ENCODE data around the gene CUBN. TPM values are rescaled to one million over a fixed set of nuclear protein-coding genes. Genes with fewer than 3 reads are reported as not detected.

CUBN gene
- total RNA-seq, 1 experiment from 2014 or later, result 0.46 TPM

DNA sequence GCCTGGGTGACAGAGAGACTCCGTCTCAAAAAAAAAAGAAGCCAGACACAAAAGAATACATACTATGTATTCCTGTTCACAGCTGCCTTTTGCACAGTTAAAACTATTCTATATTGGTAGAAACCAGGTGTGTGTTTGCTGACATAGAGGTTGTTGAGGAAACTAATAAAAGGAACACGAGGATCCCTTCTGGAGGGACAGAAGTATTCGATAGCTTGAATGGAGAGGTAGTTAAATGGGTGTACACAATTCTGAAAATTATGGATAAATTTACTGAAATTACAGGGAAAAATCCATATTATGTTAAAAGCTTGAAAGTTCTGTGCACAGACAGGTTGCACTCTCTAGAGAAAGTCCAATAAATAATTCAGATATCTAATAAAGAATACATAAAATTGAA, 71.5 kb downstream of the CUBN start (continued):
- TF ChIP-seq, protein P1, sequence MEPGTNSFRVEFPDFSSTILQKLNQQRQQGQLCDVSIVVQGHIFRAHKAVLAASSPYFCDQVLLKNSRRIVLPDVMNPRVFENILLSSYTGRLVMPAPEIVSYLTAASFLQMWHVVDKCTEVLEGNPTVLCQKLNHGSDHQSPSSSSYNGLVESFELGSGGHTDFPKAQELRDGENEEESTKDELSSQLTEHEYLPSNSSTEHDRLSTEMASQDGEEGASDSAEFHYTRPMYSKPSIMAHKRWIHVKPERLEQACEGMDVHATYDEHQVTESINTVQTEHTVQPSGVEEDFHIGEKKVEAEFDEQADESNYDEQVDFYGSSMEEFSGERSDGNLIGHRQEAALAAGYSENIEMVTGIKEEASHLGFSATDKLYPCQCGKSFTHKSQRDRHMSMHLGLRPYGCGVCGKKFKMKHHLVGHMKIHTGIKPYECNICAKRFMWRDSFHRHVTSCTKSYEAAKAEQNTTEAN (CRISPR knock-in tag; IDR thresholded peaks at IDR 0.05), result no peak

GRCh38 chr10:17056781-17057428, 72.7 kb downstream of the CUBN start:
- no peak overlapping the region for H3K4me3 Mint-ChIP-seq
- no peaks in the 10 kb centered on the region for H3K27me3 Mint-ChIP-seq (ENCODE audit: low read depth)
- no peak for ATAC-seq
- no peak for TF ChIP-seq MLX (CRISPR knock-in tag; IDR thresholded peaks at IDR 0.05)
- TF ChIP-seq ZBTB21 (CRISPR knock-in tag; IDR thresholded peaks at IDR 0.05; ENCODE audit: borderline replicate concordance), result no peak
- TF ChIP-seq ETV6 (CRISPR knock-in tag; IDR thresholded peaks at IDR 0.05), result no peak
- TF ChIP-seq, protein P2, sequence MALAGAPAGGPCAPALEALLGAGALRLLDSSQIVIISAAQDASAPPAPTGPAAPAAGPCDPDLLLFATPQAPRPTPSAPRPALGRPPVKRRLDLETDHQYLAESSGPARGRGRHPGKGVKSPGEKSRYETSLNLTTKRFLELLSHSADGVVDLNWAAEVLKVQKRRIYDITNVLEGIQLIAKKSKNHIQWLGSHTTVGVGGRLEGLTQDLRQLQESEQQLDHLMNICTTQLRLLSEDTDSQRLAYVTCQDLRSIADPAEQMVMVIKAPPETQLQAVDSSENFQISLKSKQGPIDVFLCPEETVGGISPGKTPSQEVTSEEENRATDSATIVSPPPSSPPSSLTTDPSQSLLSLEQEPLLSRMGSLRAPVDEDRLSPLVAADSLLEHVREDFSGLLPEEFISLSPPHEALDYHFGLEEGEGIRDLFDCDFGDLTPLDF (CRISPR knock-in tag; IDR thresholded peaks at IDR 0.05), result no peak
- no peak for TF ChIP-seq NFATC4 (CRISPR knock-in tag; IDR thresholded peaks at IDR 0.05)
- no peak for TF ChIP-seq AFF4 (CRISPR knock-in tag; IDR thresholded peaks at IDR 0.05; ENCODE audit: borderline replicate concordance)
- no peak for TF ChIP-seq HMGA2 (CRISPR knock-in tag; IDR thresholded peaks at IDR 0.05)
- TF ChIP-seq PRDM15 (CRISPR knock-in tag; IDR thresholded peaks at IDR 0.05), result no peak
- TF ChIP-seq GRHL2 (CRISPR knock-in tag; IDR thresholded peaks at IDR 0.05; ENCODE audit: insufficient replicate concordance, severe bottlenecking), result no peak
- TF ChIP-seq SOX15 (CRISPR knock-in tag; IDR thresholded peaks at IDR 0.05), result no peak
- no peak for TF ChIP-seq ZNF416 (CRISPR knock-in tag; IDR thresholded peaks at IDR 0.05)
- no peak for TF ChIP-seq ESRRA (CRISPR knock-in tag; IDR thresholded peaks at IDR 0.05; ENCODE audit: borderline replicate concordance)
- no peak for TF ChIP-seq TCF7 (CRISPR knock-in tag; IDR thresholded peaks at IDR 0.05; ENCODE audit: low read depth)
- TF ChIP-seq NR3C1 (CRISPR knock-in tag; conservative IDR thresholded peaks at IDR 0.05; ENCODE audit: low read depth), result no peak
- no peak for TF ChIP-seq ZNF423 (CRISPR knock-in tag; IDR thresholded peaks at IDR 0.05)
- no peak for TF ChIP-seq ATF1 (CRISPR knock-in tag; IDR thresholded peaks at IDR 0.05)
- TF ChIP-seq MXD4 (CRISPR knock-in tag; IDR thresholded peaks at IDR 0.05; ENCODE audit: borderline replicate concordance), result no peak
- no peak for TF ChIP-seq ZNF425 (CRISPR knock-in tag; conservative IDR thresholded peaks at IDR 0.05)
- TF ChIP-seq ELF4 (CRISPR knock-in tag; IDR thresholded peaks at IDR 0.05; ENCODE audit: low read depth), result no peak
- peaks cover 2% of the 10 kb centered on the region for H3K36me3 Mint-ChIP-seq
- ChIA-PET POLR2A (no interaction called here), CTCF (no interaction called here)
- H3K9me3 Mint-ChIP-seq, result peaks cover 14% of the 10 kb centered on the region
- no peaks in the 10 kb centered on the region for H3K4me1 Mint-ChIP-seq
- no peak overlapping the region for H3K27ac Mint-ChIP-seq
- DNase-seq (ENCODE audit: low spot score), result no peak

All from WTC11 (cell line).